Measurements from ENCODE around the gene LRMDA. TPM values are rescaled to one million over a fixed set of nuclear protein-coding genes. Genes with fewer than 3 reads are reported as not detected.

Gene LRMDA
- total and polyA plus RNA-seq, 2 of the 13 experiments (the other 11 are each of a cell fraction or from before 2014, with no cell fraction given), result 13.4 to 22.0 TPM

- TF ChIP-seq ZNF382 (CRISPR knock-in tag; IDR thresholded peaks at IDR 0.05; ENCODE audit: borderline replicate concordance) (no peak), HMG20B (CRISPR knock-in tag; conservative IDR thresholded peaks at IDR 0.05) (no peak), MIER3 (CRISPR knock-in tag; IDR thresholded peaks at IDR 0.05; ENCODE audit: borderline replicate concordance) (no peak; the same call in 1 of the 2 replicates), ZNF788 (CRISPR knock-in tag; IDR thresholded peaks at IDR 0.05; ENCODE audit: borderline replicate concordance) (no peak), ZNF615 (CRISPR knock-in tag; IDR thresholded peaks at IDR 0.05; ENCODE audit: borderline replicate concordance) (no peak), ELF3 (CRISPR knock-in tag; IDR thresholded peaks at IDR 0.05) (no peak), TCF7 (IDR thresholded peaks at IDR 0.05; ENCODE audit: low read depth) (peak; percentile 48), U2AF2 (IDR thresholded peaks at IDR 0.05; ENCODE audit: low read depth, low read length) (no peak), NAIF1 (CRISPR knock-in tag; IDR thresholded peaks at IDR 0.05; ENCODE audit: borderline replicate concordance) (0 out of 2 replicates have a peak, but pooled peaks have one; percentile 14), DNMT3B (CRISPR knock-in tag; conservative IDR thresholded peaks at IDR 0.05) (no peak), ZFAT (CRISPR knock-in tag; conservative IDR thresholded peaks at IDR 0.05) (no peak), ETV5 (CRISPR knock-in tag; IDR thresholded peaks at IDR 0.05; ENCODE audit: borderline replicate concordance) (no peak), CBX5 (CRISPR knock-in tag; IDR thresholded peaks at IDR 0.05; ENCODE audit: borderline replicate concordance) (no peak), ZNF792 (CRISPR knock-in tag; IDR thresholded peaks at IDR 0.05) (0 out of 2 replicates have a peak, but pooled peaks have one; percentile 10), ZNF501 (CRISPR knock-in tag; IDR thresholded peaks at IDR 0.05) (0 out of 2 replicates have a peak, but pooled peaks have one; percentile 28), MED8 (CRISPR knock-in tag; IDR thresholded peaks at IDR 0.05; ENCODE audit: insufficient replicate concordance) (no peak), HDAC2 (CRISPR knock-in tag; IDR thresholded peaks at IDR 0.05) (peak; percentile 44; the same call in 1 of the 2 replicates), ZNF282 (IDR thresholded peaks at IDR 0.05; ENCODE audit: partially characterized antibody) (no peak), CTCF (CRISPR knock-in tag; IDR thresholded peaks at IDR 0.05) (no peak), ZNF121 (CRISPR knock-in tag; IDR thresholded peaks at IDR 0.05) (no peak), PAXIP1 (CRISPR knock-in tag; conservative IDR thresholded peaks at IDR 0.05) (peak; percentile 67)
- TF ChIP-seq, protein P1, sequence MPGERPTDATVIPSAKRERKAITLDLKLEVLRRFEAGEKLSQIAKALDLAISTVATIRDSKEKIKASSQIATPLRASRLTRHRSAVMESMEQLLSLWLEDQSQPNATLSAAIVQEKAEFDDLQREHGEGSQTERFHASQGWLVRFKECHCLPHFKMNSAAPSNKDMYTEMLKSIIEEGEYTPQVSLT (CRISPR knock-in tag; IDR thresholded peaks at IDR 0.05; ENCODE audit: borderline replicate concordance, low read depth), result no peak
- TF ChIP-seq, protein P2, sequence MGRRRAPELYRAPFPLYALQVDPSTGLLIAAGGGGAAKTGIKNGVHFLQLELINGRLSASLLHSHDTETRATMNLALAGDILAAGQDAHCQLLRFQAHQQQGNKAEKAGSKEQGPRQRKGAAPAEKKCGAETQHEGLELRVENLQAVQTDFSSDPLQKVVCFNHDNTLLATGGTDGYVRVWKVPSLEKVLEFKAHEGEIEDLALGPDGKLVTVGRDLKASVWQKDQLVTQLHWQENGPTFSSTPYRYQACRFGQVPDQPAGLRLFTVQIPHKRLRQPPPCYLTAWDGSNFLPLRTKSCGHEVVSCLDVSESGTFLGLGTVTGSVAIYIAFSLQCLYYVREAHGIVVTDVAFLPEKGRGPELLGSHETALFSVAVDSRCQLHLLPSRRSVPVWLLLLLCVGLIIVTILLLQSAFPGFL (CRISPR knock-in tag; IDR thresholded peaks at IDR 0.05), result no peak
Observed at GRCh38 chr10:75495434-75496190, 64.2 kb downstream of the LRMDA start (continued).

Measured in HepG2 (cell line).